ENCODE results near the gene DENND10.

- TF ChIP-seq CTCF (IDR thresholded peaks at IDR 0.05; ENCODE audit: low read depth, low read length, missing input control) (no peak), JUND (IDR thresholded peaks at IDR 0.05) (no peak), REST (IDR thresholded peaks at IDR 0.05) (no peak), HNF4G (IDR thresholded peaks at IDR 0.05) (no peak), MAX (IDR thresholded peaks at IDR 0.05) (no peak), ZBTB33 (IDR thresholded peaks at IDR 0.05) (no peak), YY1 (IDR thresholded peaks at IDR 0.05) (no peak), ATF3 (IDR thresholded peaks at IDR 0.05) (no peak), TAF1 (conservative IDR thresholded peaks at IDR 0.05) (no peak), GABPA (IDR thresholded peaks at IDR 0.05 in 1 of 2, conservative IDR thresholded peaks at IDR 0.05 in 1 of 2) (no peak), RAD21 (IDR thresholded peaks at IDR 0.05) (no peak), SP1 (IDR thresholded peaks at IDR 0.05) (no peak), FOXA1 (IDR thresholded peaks at IDR 0.05) (no peak)
These were observed 49.1 kb downstream of the DENND10 start for GRCh38 chr10:119153041-119153440.
